Panc1 (cell line): ENCODE results near the gene MTSS2. TPM values are rescaled to one million over a fixed set of nuclear protein-coding genes. Genes with fewer than 3 reads are reported as not detected.

Source experiments
- ATAC-seq: fragments of 200-7000 bp; cut with Tn5 transposase; 2 replicates; pipeline ENCODE4 v1.9.1; 2020; ENCODE audit warnings: mild to moderate bottlenecking, moderate library complexity
- BruUV-seq: library from RNA; stranded (reverse); fragments of 400-500 nt; replicated peaks from 2 replicates; lab custom pipeline; 2021; lab: Mats Ljungman, UMichigan
- CTCF ChIA-PET: fragments of 300-600 bp; sonication (Branson Sonifier 250); formaldehyde crosslinking; loops from one replicate; lab custom pipeline; 2022; ENCODE audit warnings: antibody characterized with exemption; lab: Charles Lee
- POLR2A ChIA-PET: fragments of 300-600 bp; sonication (Branson Sonifier 250); formaldehyde crosslinking; loops from one replicate; lab custom pipeline; 2022; ENCODE audit warnings: antibody characterized with exemption; lab: Charles Lee
- DNase-seq: peaks from one replicate; pipeline ENCODE4 v3.0.0-alpha.2; 2010; ENCODE audit warnings: low read depth, low spot score
- H3K27ac ChIP-seq: 2 replicates; pipeline ENCODE4 v1.5.1; 2011; ENCODE audit warnings: mild to moderate bottlenecking, low read length, inconsistent platforms
- H3K27me3 ChIP-seq: fragments of 200-500 bp; sonication (Bioruptor generic); 2 replicates; pipeline ENCODE4 v1.6.0; 2014; ENCODE audit warnings: low read length, inconsistent platforms; ENCODE audit not compliant: control insufficient read depth, insufficient read depth
- H3K36me3 ChIP-seq: fragments of 200-500 bp; sonication (Bioruptor generic); 2 replicates; pipeline ENCODE4 v1.5.1; 2014; ENCODE audit warnings: inconsistent platforms, mild to moderate bottlenecking, low read length, moderate library complexity; ENCODE audit not compliant: control insufficient read depth, insufficient read depth
- H3K4me1 ChIP-seq: 2 replicates; pipeline ENCODE4 v1.5.1; 2011; ENCODE audit warnings: inconsistent platforms, mild to moderate bottlenecking, low read length, moderate library complexity; ENCODE audit not compliant: control insufficient read depth, insufficient read depth
- H3K4me3 ChIP-seq, 2 experiments: 2 replicates each; pipeline ENCODE4 v1.5.1; 2011 to 2012; ENCODE audit warnings: low read depth in 2 of 2, low read length in 2 of 2, mild to moderate bottlenecking in 2 of 2, inconsistent platforms in 1 of 2, moderate library complexity in 1 of 2
- H3K9me3 ChIP-seq: fragments of 200-500 bp; sonication (Bioruptor generic); 2 replicates; pipeline ENCODE4 v1.5.1; 2014; ENCODE audit warnings: low read depth, mild to moderate bottlenecking, inconsistent platforms, low read length, moderate library complexity; ENCODE audit not compliant: control insufficient read depth, insufficient read depth
- CTCF ChIP-seq: fragments of 450-650 bp; IDR thresholded peaks from 2 replicates; pipeline ENCODE4 v1.5.1; 2017; ENCODE audit warnings: mild to moderate bottlenecking
- POLR2AphosphoS5 ChIP-seq: IDR thresholded peaks from 2 replicates; pipeline ENCODE4 v1.6.1; 2012; ENCODE audit warnings: mild to moderate bottlenecking, low read depth, low read length, moderate library complexity
- REST ChIP-seq, 2 experiments: IDR thresholded peaks; 2 replicates each; pipeline ENCODE4 v1.6.1; 2011 to 2012; ENCODE audit warnings: low read depth in 2 of 2, control low read depth in 1 of 2, low read length in 1 of 2, mild to moderate bottlenecking in 1 of 2, moderate library complexity in 1 of 2; ENCODE audit not compliant: insufficient read depth in 1 of 2
- SIN3A ChIP-seq: IDR thresholded peaks from 2 replicates; pipeline ENCODE4 v1.6.1; 2012; ENCODE audit warnings: low read depth, mild to moderate bottlenecking, low read length, moderate library complexity, borderline replicate concordance; ENCODE audit not compliant: insufficient read depth
- TCF7L2 ChIP-seq: IDR thresholded peaks from 2 replicates; pipeline ENCODE4 v1.6.1; 2011; ENCODE audit warnings: mild to moderate bottlenecking, low read depth, low read length, inconsistent platforms
- in situ Hi-C: cut with HindIII; loops from 2 replicates; pipeline ENCODE4 v1.10.0; 2016; ENCODE audit warnings: low sequenced_read_pairs, low pct_unique_long_range_greater_than_20kb
- intact Hi-C: fragments of 100-400 bp; cut with micrococcal nuclease; formaldehyde crosslinking; loops from one replicate; pipeline ENCODE4 v1.10.0; 2022; ENCODE audit not compliant: unreplicated experiment
- total RNA-seq: library from RNA; stranded (reverse); gene quantifications from one replicate; pipeline ENCODE4 v1.2.1, GENCODE V29; 2021; ENCODE audit not compliant: unreplicated experiment

MTSS2 gene
- total RNA-seq, 1 experiment from 2014 or later: 55.7 TPM

GRCh38 chr16:70703835-70704381 is 18.1 kb upstream of the MTSS2 start:
- no TSS peak for BruUV-seq
- H3K4me1 ChIP-seq: peaks cover 14% of the 10 kb centered on the region
- ChIA-PET CTCF (no interaction called here), POLR2A (no interaction called here)
- in situ Hi-C loops (no loop called here), intact Hi-C loops (no loop called here)
- H3K27me3 ChIP-seq: no peaks in the 10 kb centered on the region
- no peaks in the 10 kb centered on the region for H3K9me3 ChIP-seq
- TF ChIP-seq TCF7L2 (no peak), SIN3A (no peak), POLR2AphosphoS5 (no peak), REST (IDR thresholded peaks at IDR 0.05; ENCODE audit: insufficient read depth in 1 of 2, low read depth in 2 of 2, low read length in 1 of 2) (no peak), CTCF (no peak)
- no peaks in the 10 kb centered on the region for H3K36me3 ChIP-seq
- no peak overlapping the region for H3K27ac ChIP-seq
- DNase-seq (no peak), ATAC-seq (no peak)
- no peak overlapping the region for H3K4me3 ChIP-seq

GRCh38 chr16:70703041-70703834 is 17.4 kb upstream of the MTSS2 start:
- no TSS peak for BruUV-seq
- Histone ChIP-seq H3K9me3 (no peaks in the 10 kb centered on the region), H3K27me3 (no peaks in the 10 kb centered on the region), H3K27ac (no peak overlapping the region), H3K4me1 (peaks cover 14% of the 10 kb centered on the region), H3K36me3 (no peaks in the 10 kb centered on the region), H3K4me3 (no peak overlapping the region)
- ChIA-PET CTCF (no interaction called here), POLR2A (interaction anchor here (0.6 kb wide), 1 partner anchor 323 kb away, joined by 3 read pairs; no protein-coding TSS in a partner anchor)
- TF ChIP-seq CTCF: no peak
- no peak for TF ChIP-seq POLR2AphosphoS5
- TF ChIP-seq SIN3A: no peak
- TF ChIP-seq TCF7L2: no peak
- no peak for TF ChIP-seq REST (IDR thresholded peaks at IDR 0.05; ENCODE audit: insufficient read depth in 1 of 2, low read depth in 2 of 2, low read length in 1 of 2)
- in situ Hi-C loops (no loop called here), intact Hi-C loops (no loop called here)
- ATAC-seq (peak; percentile 58; the same call in 1 of the 2 replicates), DNase-seq (no peak)
